ENCODE results near the gene CDHR5.

The CDHR5 gene

DNA sequence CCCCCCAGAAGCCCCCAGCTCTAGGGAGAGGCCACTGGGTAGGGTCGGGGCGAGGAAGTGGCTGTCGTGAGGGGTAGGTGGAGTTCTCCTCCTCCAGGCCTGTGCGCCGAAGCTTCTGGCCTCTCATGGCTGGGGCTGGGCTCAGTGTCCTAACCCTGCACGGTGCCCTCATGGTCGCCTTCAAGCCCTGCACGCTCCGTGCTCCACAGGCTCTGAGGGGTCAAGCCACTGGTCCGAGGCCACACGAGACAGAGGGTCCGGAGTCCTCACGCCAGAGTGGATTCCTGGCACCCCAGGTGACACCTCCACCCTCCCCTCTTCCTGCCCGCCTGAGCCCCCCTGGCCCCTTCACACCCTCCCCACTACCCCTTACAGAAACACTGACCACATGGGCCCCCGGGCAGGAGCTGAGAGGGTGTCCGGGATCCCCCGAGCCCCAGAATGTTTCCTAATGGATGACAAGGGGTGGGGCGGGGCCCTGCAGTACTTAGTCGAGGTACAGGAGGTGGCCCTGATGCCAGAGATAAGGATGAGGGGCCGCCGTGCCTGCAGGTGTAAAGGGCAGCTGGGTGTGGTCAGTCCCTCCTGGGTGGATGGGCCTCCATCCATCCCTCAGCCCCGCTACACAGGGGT is 997 bp upstream of the CDHR5 start:
- no peak overlapping the region for H3K4me3 ChIP-seq (ENCODE audit: low read depth, low read length)
- TF ChIP-seq, protein P1, sequence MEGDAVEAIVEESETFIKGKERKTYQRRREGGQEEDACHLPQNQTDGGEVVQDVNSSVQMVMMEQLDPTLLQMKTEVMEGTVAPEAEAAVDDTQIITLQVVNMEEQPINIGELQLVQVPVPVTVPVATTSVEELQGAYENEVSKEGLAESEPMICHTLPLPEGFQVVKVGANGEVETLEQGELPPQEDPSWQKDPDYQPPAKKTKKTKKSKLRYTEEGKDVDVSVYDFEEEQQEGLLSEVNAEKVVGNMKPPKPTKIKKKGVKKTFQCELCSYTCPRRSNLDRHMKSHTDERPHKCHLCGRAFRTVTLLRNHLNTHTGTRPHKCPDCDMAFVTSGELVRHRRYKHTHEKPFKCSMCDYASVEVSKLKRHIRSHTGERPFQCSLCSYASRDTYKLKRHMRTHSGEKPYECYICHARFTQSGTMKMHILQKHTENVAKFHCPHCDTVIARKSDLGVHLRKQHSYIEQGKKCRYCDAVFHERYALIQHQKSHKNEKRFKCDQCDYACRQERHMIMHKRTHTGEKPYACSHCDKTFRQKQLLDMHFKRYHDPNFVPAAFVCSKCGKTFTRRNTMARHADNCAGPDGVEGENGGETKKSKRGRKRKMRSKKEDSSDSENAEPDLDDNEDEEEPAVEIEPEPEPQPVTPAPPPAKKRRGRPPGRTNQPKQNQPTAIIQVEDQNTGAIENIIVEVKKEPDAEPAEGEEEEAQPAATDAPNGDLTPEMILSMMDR (IDR thresholded peaks at IDR 0.05; ENCODE audit: insufficient read depth, low read length, missing control alignments): no peak
- POLR2A ChIA-PET: no interaction called here
- CTCF ChIA-PET: no interaction called here
- DNase-seq (ENCODE audit: low read depth, low spot score): no peak

DNA sequence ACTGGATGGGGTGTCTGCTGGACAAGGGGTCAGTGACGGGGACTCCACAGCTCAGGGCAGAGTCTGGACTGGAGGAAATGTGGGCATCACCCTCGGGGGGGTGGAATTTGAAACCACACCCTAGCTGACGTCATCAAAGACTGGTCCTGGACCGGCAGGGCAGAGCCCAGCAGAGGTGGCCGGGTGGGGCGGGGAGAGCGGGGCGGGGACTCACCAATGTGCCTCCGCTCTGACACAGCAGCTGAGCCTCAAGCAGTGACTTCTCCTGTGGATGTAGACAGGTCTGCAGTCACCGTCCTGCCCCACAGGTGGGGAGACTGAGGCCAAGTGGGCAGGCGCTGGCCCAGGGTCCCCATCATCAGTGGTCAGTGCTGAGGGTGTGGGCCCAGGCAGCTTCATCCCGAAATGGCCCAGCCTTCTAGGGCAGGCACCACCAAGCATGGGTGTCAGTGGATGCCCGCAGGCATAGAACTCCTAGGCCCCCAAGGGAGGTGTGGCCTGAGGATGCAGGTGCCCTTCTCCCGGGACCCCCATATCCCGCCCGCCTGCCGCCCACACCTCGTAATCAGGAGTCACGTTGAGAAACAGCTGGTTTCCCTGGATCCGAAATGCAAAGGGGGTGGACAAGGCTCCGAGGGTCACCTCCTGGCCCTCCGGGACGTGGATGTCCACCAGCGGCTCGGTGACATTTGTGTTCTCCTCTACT is 603 bp downstream of the CDHR5 start:
- H3K4me3 ChIP-seq (ENCODE audit: low read depth, low read length): no peak overlapping the region
- TF ChIP-seq, protein P1 (IDR thresholded peaks at IDR 0.05; ENCODE audit: insufficient read depth, low read length, missing control alignments): no peak
- ChIA-PET CTCF (no interaction called here), POLR2A (interaction anchor here (1.1 kb wide), 1 partner anchor 15 kb away, joined by 4 read pairs; no protein-coding TSS in a partner anchor)
- DNase-seq (ENCODE audit: low read depth, low spot score): no peak

DNA sequence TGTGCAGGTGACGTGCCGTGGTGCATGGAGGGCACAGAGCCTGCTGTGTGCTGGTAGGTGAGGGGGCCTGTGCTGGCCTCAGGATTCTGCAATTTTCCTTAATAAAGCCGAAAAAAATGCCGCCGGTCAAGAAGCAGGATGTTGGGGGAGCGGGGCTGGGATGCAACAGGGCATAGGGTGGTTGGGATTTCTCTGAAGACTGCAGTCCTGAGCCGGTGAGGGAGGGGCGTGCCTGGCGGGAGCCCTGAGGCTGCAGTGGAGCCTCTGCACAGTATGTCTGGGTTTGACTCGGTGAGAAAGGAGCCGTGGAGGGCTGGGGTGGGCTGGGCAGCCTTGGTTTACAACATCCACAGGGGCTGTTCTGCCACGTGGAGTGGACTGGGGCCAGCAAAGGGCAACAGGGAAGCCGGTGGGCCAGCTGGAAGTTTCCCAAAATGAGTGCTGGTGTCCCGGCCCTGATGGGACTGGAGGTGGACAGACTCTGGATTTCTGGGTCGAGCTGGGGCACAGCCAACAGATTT is 1.3 kb downstream of the CDHR5 start:
- no peak for DNase-seq (ENCODE audit: low read depth, low spot score)
- POLR2A ChIA-PET: interaction anchor here (1.1 kb wide), 1 partner anchor 15 kb away, joined by 4 read pairs; no protein-coding TSS in a partner anchor
- CTCF ChIA-PET: no interaction called here
- H3K4me3 ChIP-seq (ENCODE audit: low read depth, low read length): no peak overlapping the region
- TF ChIP-seq, protein P1 (IDR thresholded peaks at IDR 0.05; ENCODE audit: insufficient read depth, low read length, missing control alignments): no peak

DNA sequence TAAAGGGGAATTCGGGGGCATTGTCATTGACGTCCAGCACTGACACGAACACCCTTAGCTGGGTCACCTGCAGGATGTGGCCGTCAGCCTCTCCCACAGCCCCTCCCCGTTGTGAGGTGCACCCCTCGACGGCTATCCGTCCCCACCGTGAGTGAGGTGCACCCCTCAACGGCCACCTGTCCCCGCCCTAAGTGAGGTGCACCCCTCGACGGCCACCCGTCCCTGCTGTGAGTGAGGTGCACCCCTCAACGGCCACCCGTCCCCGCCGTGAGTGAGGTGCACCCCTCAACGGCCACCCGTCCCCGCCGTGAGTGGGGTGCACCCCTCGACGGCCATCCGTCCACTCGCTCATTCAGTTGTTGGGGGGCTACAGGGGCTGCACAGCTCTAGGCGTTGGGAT is 2.9 kb downstream of the CDHR5 start:
- TF ChIP-seq, protein P1 (IDR thresholded peaks at IDR 0.05; ENCODE audit: insufficient read depth, low read length, missing control alignments): no peak
- POLR2A ChIA-PET: no interaction called here
- CTCF ChIA-PET: no interaction called here
- no peak overlapping the region for H3K4me3 ChIP-seq (ENCODE audit: low read depth, low read length)
- DNase-seq (ENCODE audit: low read depth, low spot score): no peak

DNA sequence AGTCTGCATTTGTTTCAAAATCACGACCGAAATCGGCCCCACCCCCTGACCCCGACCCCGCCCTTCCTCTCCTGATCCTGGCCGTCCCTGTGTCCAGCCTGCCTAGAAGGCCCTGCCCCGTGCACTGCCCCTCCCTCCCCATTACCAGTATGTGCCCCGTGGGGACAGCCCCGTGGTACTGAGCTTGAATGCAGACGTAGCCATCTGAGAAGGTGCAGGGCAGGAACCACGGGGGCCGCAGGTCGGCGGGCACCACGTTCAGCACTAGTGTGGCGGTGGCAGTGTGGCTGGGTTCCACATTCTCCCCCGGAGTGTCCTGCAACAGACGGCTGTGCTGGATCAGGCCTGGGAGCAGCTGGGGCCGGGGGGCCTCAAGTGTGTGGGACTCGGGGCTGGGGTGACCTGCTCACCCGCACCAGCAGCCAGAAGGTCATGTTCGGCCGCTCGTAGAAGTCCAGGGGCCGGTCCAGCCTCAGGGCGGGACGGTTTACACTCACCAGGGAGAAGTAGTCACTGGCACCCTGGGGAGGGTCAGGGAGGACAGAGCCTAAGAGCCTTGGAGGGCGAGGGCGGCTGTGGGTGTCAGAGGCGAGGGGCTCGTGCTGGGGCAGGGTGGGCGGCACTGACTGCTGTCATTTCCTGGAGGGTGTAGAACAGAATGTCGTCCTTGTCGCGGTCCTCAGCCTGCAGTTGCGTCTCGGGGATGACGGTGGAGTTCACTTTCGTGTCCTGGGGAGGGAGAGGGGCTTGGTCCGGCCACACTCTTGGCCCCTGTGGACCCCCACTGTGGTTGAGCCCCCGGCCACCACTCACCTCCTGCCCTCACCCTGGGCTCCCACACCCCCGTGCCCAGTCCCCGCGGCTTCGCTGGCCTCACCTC is 3.6 kb downstream of the CDHR5 start:
- POLR2A ChIA-PET: no interaction called here
- TF ChIP-seq, protein P1 (IDR thresholded peaks at IDR 0.05; ENCODE audit: insufficient read depth, low read length, missing control alignments): no peak
- DNase-seq (ENCODE audit: low read depth, low spot score): no peak
- CTCF ChIA-PET: no interaction called here
- no peak overlapping the region for H3K4me3 ChIP-seq (ENCODE audit: low read depth, low read length)

DNA sequence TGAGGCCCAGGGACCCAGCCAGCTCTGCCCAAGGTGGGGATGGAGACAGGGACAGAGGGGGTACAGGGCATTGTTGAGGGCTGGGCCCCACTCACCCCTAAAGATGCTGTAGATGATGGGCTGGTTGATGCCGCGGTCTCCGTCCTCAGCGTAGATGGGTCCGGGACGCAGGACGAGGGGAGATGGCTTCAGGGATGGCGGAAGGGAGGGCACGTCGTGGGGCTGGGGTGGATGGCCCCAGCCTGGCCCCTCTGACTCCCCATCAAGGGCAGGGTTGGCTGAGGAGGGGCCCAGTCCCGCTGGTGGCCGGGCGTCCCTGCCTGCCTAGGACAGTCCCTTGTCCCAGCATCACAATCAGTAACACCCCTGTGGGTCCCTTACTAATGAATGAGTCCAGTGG is 4.6 kb downstream of the CDHR5 start:
- ChIA-PET POLR2A (no interaction called here), CTCF (no interaction called here)
- DNase-seq (ENCODE audit: low read depth, low spot score): no peak

More for the DNA sequence above, 4.6 kb downstream of the CDHR5 start:
- H3K4me3 ChIP-seq (ENCODE audit: low read depth, low read length): no peak overlapping the region
- TF ChIP-seq, protein P1 (IDR thresholded peaks at IDR 0.05; ENCODE audit: insufficient read depth, low read length, missing control alignments): no peak

Measured in AG04449 (cell line).